Skeletal muscle tissue (tissue), 4 donors: Measurements from ENCODE around the gene ZFC3H1. TPM values are rescaled to one million over a fixed set of nuclear protein-coding genes. Genes with fewer than 3 reads are reported as not detected.

ENCODE experiments used
- H3K27ac ChIP-seq: one replicate; pipeline ENCODE4 v1.7.0; 2013; ENCODE audit warnings: mild to moderate bottlenecking, low read depth, low read length, inconsistent platforms
- H3K27me3 ChIP-seq, 3 donors: one replicate each; pipeline ENCODE4 v1.7.0; 2013; ENCODE audit warnings: low read length in 3 of 3; ENCODE audit not compliant: control insufficient read depth in 3 of 3, insufficient read depth in 3 of 3
- H3K36me3 ChIP-seq, 3 donors: one replicate each; pipeline ENCODE4 v1.7.0; 2013; ENCODE audit warnings: low read length in 3 of 3; ENCODE audit not compliant: control insufficient read depth in 3 of 3, insufficient read depth in 3 of 3
- H3K4me1 ChIP-seq, 3 donors: one replicate each; pipeline ENCODE4 v1.7.0; 2013; ENCODE audit warnings: low read length in 3 of 3, mild to moderate bottlenecking in 3 of 3; ENCODE audit not compliant: control insufficient read depth in 3 of 3, insufficient read depth in 3 of 3
- H3K4me3 ChIP-seq, 3 donors: one replicate each; pipeline ENCODE4 v1.7.0; 2013; ENCODE audit warnings: low read length in 3 of 3
- H3K9ac ChIP-seq, 3 donors: one replicate each; pipeline ENCODE4 v1.7.0; 2013; ENCODE audit warnings: low read length in 3 of 3, mild to moderate bottlenecking in 3 of 3, moderate library complexity in 2 of 3, low read depth in 1 of 3
- H3K9me3 ChIP-seq, 3 donors: one replicate each; pipeline ENCODE4 v1.7.0; 2013; ENCODE audit warnings: low read length in 3 of 3; ENCODE audit not compliant: control insufficient read depth in 3 of 3
- total RNA-seq: library from RNA; depleted of rRNA; stranded (reverse); fragments of >200 nt; gene quantifications from one replicate; pipeline ENCODE4 v1.2.3, GENCODE V29; 2014
- donor health status: Osteomylitis.

ZFC3H1 gene
- total RNA-seq, 1 donor from 2014 or later: 25.1 TPM

- H3K9ac ChIP-seq: no peak overlapping the region
- no peak overlapping the region for H3K27ac ChIP-seq
- no peaks in the 10 kb centered on the region for H3K9me3 ChIP-seq
- H3K4me1 ChIP-seq: no peaks in the 10 kb centered on the region
- H3K4me3 ChIP-seq: no peak overlapping the region
- H3K27me3 ChIP-seq: no peaks in the 10 kb centered on the region
- H3K36me3 ChIP-seq: peaks cover 17 to 55% (median 43%) of the 10 kb centered on the region in 3 donors
These were observed 21.4 kb downstream of the ZFC3H1 start for GRCh38 chr12:71642264-71642663.

- no peak overlapping the region for H3K4me3 ChIP-seq
- no peaks in the 10 kb centered on the region for H3K27me3 ChIP-seq
- H3K9me3 ChIP-seq: no peaks in the 10 kb centered on the region
- no peaks in the 10 kb centered on the region for H3K4me1 ChIP-seq
- H3K36me3 ChIP-seq: peaks cover 17 to 49% (median 43%) of the 10 kb centered on the region in 3 donors
- no peak overlapping the region for H3K27ac ChIP-seq
- no peak overlapping the region for H3K9ac ChIP-seq
These were observed 22.3 kb downstream of the ZFC3H1 start for GRCh38 chr12:71641390-71641789.

- H3K9me3 ChIP-seq: no peaks in the 10 kb centered on the region
- no peak overlapping the region for H3K4me3 ChIP-seq
- H3K36me3 ChIP-seq: peaks cover 19 to 53% (median 50%) of the 10 kb centered on the region in 3 donors
- H3K9ac ChIP-seq: no peak overlapping the region
- H3K27ac ChIP-seq: no peak overlapping the region
- H3K4me1 ChIP-seq: no peaks in the 10 kb centered on the region
- H3K27me3 ChIP-seq: no peaks in the 10 kb centered on the region
These were observed 23.3 kb downstream of the ZFC3H1 start for GRCh38 chr12:71640316-71640715.

- Histone ChIP-seq H3K9ac (no peak overlapping the region), H3K27me3 (no peaks in the 10 kb centered on the region), H3K36me3 (peaks cover 22 to 54% (median 47%) of the 10 kb centered on the region in 3 donors), H3K9me3 (no peaks in the 10 kb centered on the region), H3K27ac (no peak overlapping the region), H3K4me1 (no peaks in the 10 kb centered on the region), H3K4me3 (no peak overlapping the region)
These were observed 24.3 kb downstream of the ZFC3H1 start for GRCh38 chr12:71639341-71639760.

GRCh38 chr12:71638499-71638898, 25.1 kb downstream of the ZFC3H1 start:
- H3K4me1 ChIP-seq: no peaks in the 10 kb centered on the region
- no peak overlapping the region for H3K27ac ChIP-seq
- H3K4me3 ChIP-seq: no peak overlapping the region
- no peak overlapping the region for H3K9ac ChIP-seq
- H3K9me3 ChIP-seq: no peaks in the 10 kb centered on the region
- H3K27me3 ChIP-seq: no peaks in the 10 kb centered on the region
- peaks cover 26 to 56% (median 51%) of the 10 kb centered on the region in 3 donors for H3K36me3 ChIP-seq

- no peaks in the 10 kb centered on the region for H3K9me3 ChIP-seq
- no peak overlapping the region for H3K9ac ChIP-seq
- H3K27me3 ChIP-seq: no peaks in the 10 kb centered on the region
- no peak overlapping the region for H3K27ac ChIP-seq
- H3K4me3 ChIP-seq: no peak overlapping the region
- no peaks in the 10 kb centered on the region for H3K4me1 ChIP-seq
- H3K36me3 ChIP-seq: peaks cover 22 to 64% (median 55%) of the 10 kb centered on the region in 3 donors
These were observed 26.9 kb downstream of the ZFC3H1 start for GRCh38 chr12:71636704-71637115.

- Histone ChIP-seq H3K27ac (no peak overlapping the region), H3K27me3 (no peaks in the 10 kb centered on the region), H3K4me1 (no peaks in the 10 kb centered on the region), H3K9ac (no peak overlapping the region), H3K4me3 (no peak overlapping the region), H3K36me3 (peaks cover 15 to 69% (median 52%) of the 10 kb centered on the region in 3 donors), H3K9me3 (no peaks in the 10 kb centered on the region)
These were observed 36.1 kb downstream of the ZFC3H1 start for GRCh38 chr12:71627438-71628002.

- Histone ChIP-seq H3K9me3 (no peaks in the 10 kb centered on the region), H3K4me3 (no peak overlapping the region), H3K9ac (no peak overlapping the region), H3K36me3 (peaks cover 17 to 68% (median 52%) of the 10 kb centered on the region in 3 donors), H3K27me3 (no peaks in the 10 kb centered on the region), H3K27ac (no peak overlapping the region), H3K4me1 (no peaks in the 10 kb centered on the region)
These were observed 36.9 kb downstream of the ZFC3H1 start for GRCh38 chr12:71626768-71627167.

GRCh38 chr12:71626098-71626497, 37.5 kb downstream of the ZFC3H1 start:
- no peak overlapping the region for H3K27ac ChIP-seq
- no peak overlapping the region for H3K4me3 ChIP-seq
- H3K36me3 ChIP-seq: peaks cover 17 to 68% (median 56%) of the 10 kb centered on the region in 3 donors

GRCh38 chr12:71625476-71625875, 38.2 kb downstream of the ZFC3H1 start:
- H3K9ac ChIP-seq: no peak overlapping the region
- H3K9me3 ChIP-seq: no peaks in the 10 kb centered on the region
- H3K27me3 ChIP-seq: no peaks in the 10 kb centered on the region
- H3K4me1 ChIP-seq: no peaks in the 10 kb centered on the region
- H3K4me3 ChIP-seq: no peak overlapping the region
- H3K27ac ChIP-seq: no peak overlapping the region
- peaks cover 17 to 69% (median 59%) of the 10 kb centered on the region in 3 donors for H3K36me3 ChIP-seq

More at GRCh38 chr12:71626098-71626497, 37.5 kb downstream of the ZFC3H1 start:
- H3K9ac ChIP-seq: no peak overlapping the region
- H3K4me1 ChIP-seq: no peaks in the 10 kb centered on the region
- no peaks in the 10 kb centered on the region for H3K9me3 ChIP-seq
- no peaks in the 10 kb centered on the region for H3K27me3 ChIP-seq
